Measurements from ENCODE around the gene MRGPRF.

The MRGPRF gene

DNA sequence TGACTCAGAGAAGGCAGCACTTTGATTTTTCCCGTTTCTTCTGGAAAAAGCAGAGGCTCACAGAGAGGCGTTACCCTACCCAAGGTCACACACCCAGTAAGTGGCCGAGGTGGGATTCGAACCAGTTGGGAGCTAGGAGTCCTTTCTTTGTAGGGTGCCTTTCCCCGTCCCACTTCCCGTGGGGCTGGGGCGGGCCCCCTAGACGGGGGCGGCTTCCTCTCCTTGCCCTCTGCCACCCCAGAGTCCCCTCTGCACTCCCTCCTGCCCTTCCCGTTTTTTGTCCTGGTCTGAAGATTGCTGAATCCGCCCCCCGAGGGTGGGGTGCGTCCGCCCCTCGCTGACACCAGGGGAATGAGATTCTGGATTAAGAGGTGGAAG lies 36.4 kb upstream of the MRGPRF start:
- H3K4me1 ChIP-seq (ENCODE audit: control insufficient read depth, insufficient read depth, low read length), result peaks cover 63% of the 10 kb centered on the region
- no peaks in the 10 kb centered on the region for H3K9me3 ChIP-seq (ENCODE audit: control insufficient read depth in 2 of 2, low read length in 2 of 2)
- peak overlapping the region; percentile 90 for H3K4me3 ChIP-seq (ENCODE audit: low read length in 2 of 2)
- peak overlapping the region; percentile 94 to 97 for H3K9ac ChIP-seq (ENCODE audit: low read length in 2 of 2)
- peaks cover 2 to 3% of the 10 kb centered on the region in 2 donors for H3K36me3 ChIP-seq (ENCODE audit: control insufficient read depth in 2 of 2, insufficient read depth in 2 of 2, low read length in 2 of 2)
- H3K27me3 ChIP-seq (ENCODE audit: control insufficient read depth in 1 of 2, insufficient read depth in 2 of 2, low read length in 2 of 2), result no peaks in the 10 kb centered on the region
- H3K27ac ChIP-seq (ENCODE audit: low read length), result peak overlapping the region; percentile 97

DNA sequence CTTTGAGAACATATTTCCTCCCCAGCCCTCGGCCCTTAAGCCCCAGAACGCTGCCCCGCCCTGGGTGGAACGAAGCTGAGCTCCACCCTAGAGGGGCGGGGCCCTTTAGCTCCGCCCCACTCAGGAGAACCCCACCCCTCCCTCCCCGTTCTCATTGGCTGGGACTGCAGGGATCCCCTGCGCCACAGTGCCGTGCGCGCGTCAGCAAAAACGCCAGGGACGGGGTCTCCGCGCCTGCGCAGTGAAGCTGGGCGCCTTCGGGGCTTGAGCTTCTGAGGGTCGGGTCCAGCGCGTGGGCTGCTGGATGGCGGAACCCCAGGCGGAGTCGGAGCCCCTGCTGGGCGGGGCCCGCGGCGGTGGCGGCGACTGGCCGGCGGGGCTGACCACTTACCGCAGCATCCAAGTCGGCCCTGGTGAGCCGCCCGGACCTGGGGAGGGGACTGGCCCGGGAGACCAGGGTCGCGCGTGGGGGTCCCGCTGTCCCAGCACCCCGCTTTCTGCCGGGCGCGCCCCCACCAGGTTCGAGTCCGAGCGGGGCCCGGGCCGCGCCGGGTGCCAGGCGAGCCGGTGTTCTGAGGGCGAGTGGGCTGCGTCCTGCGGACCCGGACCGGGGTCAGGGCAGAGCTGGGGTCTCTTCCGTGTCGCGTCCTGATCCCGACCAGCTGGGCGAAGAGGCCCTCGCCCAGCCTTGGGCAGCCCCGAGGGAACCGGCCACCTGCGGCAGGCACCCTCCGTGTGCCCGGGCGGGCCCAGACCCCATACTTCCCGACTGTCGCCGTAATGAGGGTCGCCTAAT lies 35.8 kb upstream of the MRGPRF start, which contains the start of gene TPCN2:
TPCN2 (plus strand) TSS at position 239 of the 796 bp plus-strand sequence; CDS start at position 305, 66 bp downstream.
- no peaks in the 10 kb centered on the region for H3K9me3 ChIP-seq (ENCODE audit: control insufficient read depth in 2 of 2, low read length in 2 of 2)
- H3K36me3 ChIP-seq (ENCODE audit: control insufficient read depth in 2 of 2, insufficient read depth in 2 of 2, low read length in 2 of 2), result no peaks in the 10 kb centered on the region
- peak within 1 kb of the TSS; percentile 97 for H3K27ac ChIP-seq (ENCODE audit: low read length)
- peak within 1 kb of the TSS; percentile 94 to 97 for H3K9ac ChIP-seq (ENCODE audit: low read length in 2 of 2)
- peak within 1 kb of the TSS; percentile 90 for H3K4me3 ChIP-seq (ENCODE audit: low read length in 2 of 2)
- peaks cover 62% of the 10 kb centered on the region for H3K4me1 ChIP-seq (ENCODE audit: control insufficient read depth, insufficient read depth, low read length)
- H3K27me3 ChIP-seq (ENCODE audit: control insufficient read depth in 1 of 2, insufficient read depth in 2 of 2, low read length in 2 of 2), result no peaks in the 10 kb centered on the region

DNA sequence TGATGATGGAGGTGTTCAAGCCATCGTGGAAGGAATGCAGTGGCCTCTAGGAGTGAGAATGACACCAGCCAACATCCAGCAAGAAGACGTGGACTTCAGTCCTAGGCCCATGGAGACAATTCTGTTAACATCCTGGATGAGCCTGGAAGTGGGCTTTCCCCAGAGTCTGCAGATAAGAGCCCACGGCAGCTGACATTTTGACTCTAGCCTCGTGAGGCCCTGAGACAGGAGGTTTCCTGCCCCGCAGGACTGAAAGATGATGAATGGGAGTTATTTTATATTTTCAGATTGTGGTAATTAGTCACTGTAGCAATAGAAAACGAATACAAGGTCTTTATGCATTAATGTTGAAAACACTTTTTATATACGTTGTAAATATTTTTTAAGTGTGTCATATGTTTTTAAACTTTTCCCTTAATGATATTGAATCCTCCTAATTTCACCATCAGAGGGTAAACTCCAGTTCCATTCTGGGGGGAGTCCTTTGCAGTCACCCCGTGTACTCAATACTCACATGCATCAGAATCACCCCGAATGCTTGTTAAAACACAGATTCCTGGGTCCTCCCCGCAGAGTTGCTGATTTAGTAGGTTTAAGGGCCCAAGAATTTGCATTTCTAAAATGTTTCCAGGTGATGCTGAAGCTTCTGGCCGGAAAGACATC lies 35.1 kb upstream of the MRGPRF start:
- no peaks in the 10 kb centered on the region for H3K9me3 ChIP-seq (ENCODE audit: control insufficient read depth in 2 of 2, low read length in 2 of 2)
- peak overlapping the region; percentile 90 for H3K4me3 ChIP-seq (ENCODE audit: low read length in 2 of 2)
- no peaks in the 10 kb centered on the region for H3K36me3 ChIP-seq (ENCODE audit: control insufficient read depth in 2 of 2, insufficient read depth in 2 of 2, low read length in 2 of 2)
- peak overlapping the region; percentile 74 for H3K27ac ChIP-seq (ENCODE audit: low read length)
- peaks cover 57% of the 10 kb centered on the region for H3K4me1 ChIP-seq (ENCODE audit: control insufficient read depth, insufficient read depth, low read length)
- H3K9ac ChIP-seq (ENCODE audit: low read length in 2 of 2), result peak overlapping the region; percentile 52 to 62
- H3K27me3 ChIP-seq (ENCODE audit: control insufficient read depth in 1 of 2, insufficient read depth in 2 of 2, low read length in 2 of 2), result no peaks in the 10 kb centered on the region

- Histone ChIP-seq H3K9ac (ENCODE audit: low read length in 2 of 2) (peak overlapping the region; percentile 9 to 51), H3K27ac (ENCODE audit: low read length) (peak overlapping the region; percentile 58), H3K27me3 (ENCODE audit: control insufficient read depth in 1 of 2, insufficient read depth in 2 of 2, low read length in 2 of 2) (no peaks in the 10 kb centered on the region), H3K9me3 (ENCODE audit: control insufficient read depth in 2 of 2, low read length in 2 of 2) (no peaks in the 10 kb centered on the region), H3K4me1 (ENCODE audit: control insufficient read depth, insufficient read depth, low read length) (peaks cover 21% of the 10 kb centered on the region), H3K36me3 (ENCODE audit: control insufficient read depth in 2 of 2, insufficient read depth in 2 of 2, low read length in 2 of 2) (no peaks in the 10 kb centered on the region), H3K4me3 (ENCODE audit: low read length in 2 of 2) (peak overlapping the region in 1 of 2 donors; percentile 62)
Observed at GRCh38 chr11:69044111-69045013, 31.3 kb upstream of the MRGPRF start.

GRCh38 chr11:69041516-69041915 lies 28.5 kb upstream of the MRGPRF start:
- Histone ChIP-seq H3K9ac (ENCODE audit: low read length in 2 of 2) (no peak overlapping the region), H3K9me3 (ENCODE audit: control insufficient read depth in 2 of 2, low read length in 2 of 2) (no peaks in the 10 kb centered on the region), H3K4me3 (ENCODE audit: low read length in 2 of 2) (no peak overlapping the region), H3K36me3 (ENCODE audit: control insufficient read depth in 2 of 2, insufficient read depth in 2 of 2, low read length in 2 of 2) (no peaks in the 10 kb centered on the region), H3K27me3 (ENCODE audit: control insufficient read depth in 1 of 2, insufficient read depth in 2 of 2, low read length in 2 of 2) (no peaks in the 10 kb centered on the region), H3K27ac (ENCODE audit: low read length) (no peak overlapping the region), H3K4me1 (ENCODE audit: control insufficient read depth, insufficient read depth, low read length) (peaks cover 11% of the 10 kb centered on the region)

GRCh38 chr11:69040581-69041260 lies 27.7 kb upstream of the MRGPRF start:
- Histone ChIP-seq H3K27ac (ENCODE audit: low read length) (no peak overlapping the region), H3K4me1 (ENCODE audit: control insufficient read depth, insufficient read depth, low read length) (peaks cover 15% of the 10 kb centered on the region), H3K9ac (ENCODE audit: low read length in 2 of 2) (no peak overlapping the region), H3K4me3 (ENCODE audit: low read length in 2 of 2) (no peak overlapping the region), H3K36me3 (ENCODE audit: control insufficient read depth in 2 of 2, insufficient read depth in 2 of 2, low read length in 2 of 2) (no peaks in the 10 kb centered on the region), H3K9me3 (ENCODE audit: control insufficient read depth in 2 of 2, low read length in 2 of 2) (no peaks in the 10 kb centered on the region), H3K27me3 (ENCODE audit: control insufficient read depth in 1 of 2, insufficient read depth in 2 of 2, low read length in 2 of 2) (no peaks in the 10 kb centered on the region)

DNA sequence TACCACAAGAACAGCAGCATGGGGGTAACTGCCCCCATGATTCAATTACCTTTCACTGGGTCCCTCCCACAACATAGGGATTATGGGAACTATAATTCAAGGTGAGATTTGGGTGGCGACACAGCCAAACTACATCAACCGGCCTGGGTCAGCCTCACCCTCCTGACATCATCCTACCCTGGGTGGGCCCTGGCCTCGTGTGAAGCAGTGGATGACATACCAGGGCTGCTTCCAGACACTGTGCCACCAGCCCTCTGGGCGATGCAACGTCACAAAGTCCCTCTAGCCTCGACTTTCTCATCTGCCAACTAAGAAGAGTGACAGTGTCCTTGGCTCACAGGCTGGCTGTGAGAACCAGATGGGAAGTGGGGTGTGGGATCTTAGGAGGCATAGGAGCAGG lies 27.0 kb upstream of the MRGPRF start:
- Histone ChIP-seq H3K9me3 (ENCODE audit: control insufficient read depth in 2 of 2, low read length in 2 of 2) (no peaks in the 10 kb centered on the region), H3K27me3 (ENCODE audit: control insufficient read depth in 1 of 2, insufficient read depth in 2 of 2, low read length in 2 of 2) (no peaks in the 10 kb centered on the region), H3K4me1 (ENCODE audit: control insufficient read depth, insufficient read depth, low read length) (peaks cover 21% of the 10 kb centered on the region), H3K27ac (ENCODE audit: low read length) (no peak overlapping the region), H3K36me3 (ENCODE audit: control insufficient read depth in 2 of 2, insufficient read depth in 2 of 2, low read length in 2 of 2) (no peaks in the 10 kb centered on the region), H3K9ac (ENCODE audit: low read length in 2 of 2) (no peak overlapping the region), H3K4me3 (ENCODE audit: low read length in 2 of 2) (no peak overlapping the region)

DNA sequence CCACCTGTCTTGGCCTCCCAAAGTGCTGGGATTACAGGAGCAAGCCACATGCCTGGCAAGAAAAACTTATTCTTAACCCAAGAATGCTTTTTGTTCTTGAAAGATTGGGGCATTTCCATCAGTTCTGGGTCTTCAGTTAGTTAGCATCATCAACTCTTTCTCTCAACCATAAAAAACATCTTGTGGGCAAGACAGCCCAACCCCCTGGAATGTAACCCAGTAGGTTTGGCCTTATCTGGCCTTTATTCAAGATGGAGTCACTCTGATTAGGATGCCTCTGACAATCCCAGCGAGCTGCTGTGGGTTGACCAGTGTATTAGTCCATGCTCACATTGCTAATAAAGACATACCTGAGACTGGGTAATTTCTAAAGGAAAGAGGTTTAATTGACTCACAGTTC lies 26.5 kb upstream of the MRGPRF start:
- H3K27ac ChIP-seq (ENCODE audit: low read length), result no peak overlapping the region
- no peak overlapping the region for H3K9ac ChIP-seq (ENCODE audit: low read length in 2 of 2)
- H3K4me1 ChIP-seq (ENCODE audit: control insufficient read depth, insufficient read depth, low read length), result peaks cover 17% of the 10 kb centered on the region
- no peaks in the 10 kb centered on the region for H3K27me3 ChIP-seq (ENCODE audit: control insufficient read depth in 1 of 2, insufficient read depth in 2 of 2, low read length in 2 of 2)
- H3K4me3 ChIP-seq (ENCODE audit: low read length in 2 of 2), result no peak overlapping the region
- H3K9me3 ChIP-seq (ENCODE audit: control insufficient read depth in 2 of 2, low read length in 2 of 2), result no peaks in the 10 kb centered on the region
- H3K36me3 ChIP-seq (ENCODE audit: control insufficient read depth in 2 of 2, insufficient read depth in 2 of 2, low read length in 2 of 2), result no peaks in the 10 kb centered on the region

- no peaks in the 10 kb centered on the region for H3K9me3 ChIP-seq (ENCODE audit: control insufficient read depth in 2 of 2, low read length in 2 of 2)
- H3K36me3 ChIP-seq (ENCODE audit: control insufficient read depth in 2 of 2, insufficient read depth in 2 of 2, low read length in 2 of 2), result no peaks in the 10 kb centered on the region
- no peaks in the 10 kb centered on the region for H3K27me3 ChIP-seq (ENCODE audit: control insufficient read depth in 1 of 2, insufficient read depth in 2 of 2, low read length in 2 of 2)
- no peak overlapping the region for H3K27ac ChIP-seq (ENCODE audit: low read length)
- no peak overlapping the region for H3K9ac ChIP-seq (ENCODE audit: low read length in 2 of 2)
- no peak overlapping the region for H3K4me3 ChIP-seq (ENCODE audit: low read length in 2 of 2)
- peaks cover 10% of the 10 kb centered on the region for H3K4me1 ChIP-seq (ENCODE audit: control insufficient read depth, insufficient read depth, low read length)
Observed at GRCh38 chr11:69037544-69037943, 24.5 kb upstream of the MRGPRF start.

GRCh38 chr11:69037074-69037473 lies 24.0 kb upstream of the MRGPRF start:
- H3K9ac ChIP-seq (ENCODE audit: low read length in 2 of 2), result no peak overlapping the region
- H3K9me3 ChIP-seq (ENCODE audit: control insufficient read depth in 2 of 2, low read length in 2 of 2), result no peaks in the 10 kb centered on the region
- no peak overlapping the region for H3K27ac ChIP-seq (ENCODE audit: low read length)
- no peaks in the 10 kb centered on the region for H3K27me3 ChIP-seq (ENCODE audit: control insufficient read depth in 1 of 2, insufficient read depth in 2 of 2, low read length in 2 of 2)
- H3K4me1 ChIP-seq (ENCODE audit: control insufficient read depth, insufficient read depth, low read length), result peaks cover 10% of the 10 kb centered on the region
- H3K4me3 ChIP-seq (ENCODE audit: low read length in 2 of 2), result no peak overlapping the region
- no peaks in the 10 kb centered on the region for H3K36me3 ChIP-seq (ENCODE audit: control insufficient read depth in 2 of 2, insufficient read depth in 2 of 2, low read length in 2 of 2)

Measured in stomach smooth muscle (tissue), 2 donors.